Activated CD4-positive, alpha-beta T cell treated with anti-CD3 and anti-CD28 coated beads, Interleukin-2, amount 50 U/mL, for 4 hours (primary cell): ENCODE data around the gene LRRC28.
"Not testable (repeated sequence)": the region's sequence is repeated elsewhere in the genome, so short reads cannot be mapped to it uniquely, and the experiment has no call there.

Source experiments
- DNase-seq, 2 experiments: peaks; one replicate each; pipeline ENCODE4 v3.0.0-alpha.2; 2020

Gene LRRC28

DNA sequence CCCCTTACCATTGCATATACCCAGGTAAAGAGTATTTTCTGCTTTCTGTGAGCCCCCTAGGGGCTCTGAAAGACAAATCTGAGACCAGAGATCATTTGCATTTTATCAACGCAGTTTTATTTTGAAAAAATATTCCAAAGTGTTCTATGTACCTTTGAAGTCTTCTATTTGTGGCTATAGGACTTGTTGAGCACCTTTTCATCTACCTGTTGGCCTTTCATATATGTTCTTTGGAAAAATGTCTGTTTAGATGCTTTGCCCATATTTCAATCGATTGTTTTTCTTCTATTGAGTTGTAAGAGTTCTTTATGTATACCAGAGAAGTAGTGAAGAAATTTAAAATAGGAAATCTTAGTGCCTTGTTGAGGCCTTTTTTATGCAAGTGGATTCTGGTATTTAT, 94.0 kb downstream of the LRRC28 start:
- no peak for DNase-seq

DNA sequence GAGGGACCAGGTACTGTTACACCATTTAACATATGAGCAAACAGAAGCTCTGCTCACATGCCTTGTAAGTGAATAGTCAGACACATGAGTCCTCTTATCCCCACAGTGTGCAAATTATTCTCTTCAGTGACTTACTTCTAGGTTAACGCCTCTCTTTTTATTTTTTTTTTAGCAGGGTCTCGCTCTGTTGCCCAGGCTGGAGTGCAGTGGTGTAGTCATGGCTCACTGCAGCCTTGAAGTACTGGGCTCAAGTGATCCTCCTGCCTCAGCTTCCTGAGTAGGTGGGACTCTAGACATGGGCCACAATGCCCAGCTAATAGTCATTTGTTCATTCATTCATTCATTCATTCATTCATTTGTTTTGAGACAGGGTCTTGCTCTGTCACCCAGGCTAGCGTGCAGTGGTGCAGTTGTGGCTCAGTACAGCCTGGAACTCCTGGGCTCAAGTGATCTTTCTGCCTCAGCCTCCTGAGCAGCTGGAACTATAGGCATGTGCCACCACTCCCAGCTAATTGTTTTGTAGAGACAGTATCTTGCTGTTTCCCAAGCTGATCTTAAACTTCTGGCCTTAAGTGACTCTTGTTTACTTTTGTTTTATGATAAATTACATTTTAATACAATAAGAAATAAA, 94.7 kb downstream of the LRRC28 start:
- no peak for DNase-seq

DNA sequence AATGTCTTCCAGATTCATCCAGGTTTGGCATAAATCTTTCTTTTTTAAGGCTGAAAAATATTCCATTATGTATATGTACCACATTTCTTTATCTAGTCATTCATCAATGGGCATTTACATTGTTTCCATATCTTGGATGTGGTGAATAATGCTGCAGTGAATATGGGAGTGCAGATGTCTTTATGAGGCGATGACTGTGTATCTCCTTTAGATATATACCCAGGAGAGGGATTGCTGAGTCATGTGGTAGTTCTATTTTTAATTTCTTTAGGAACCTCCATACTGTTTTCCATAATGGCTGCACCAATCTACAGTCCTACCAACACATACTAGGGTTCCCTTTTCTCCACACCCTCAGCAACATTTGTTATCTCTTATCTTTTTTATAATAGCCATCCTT, 96.3 kb downstream of the LRRC28 start:
- DNase-seq: no peak

DNA sequence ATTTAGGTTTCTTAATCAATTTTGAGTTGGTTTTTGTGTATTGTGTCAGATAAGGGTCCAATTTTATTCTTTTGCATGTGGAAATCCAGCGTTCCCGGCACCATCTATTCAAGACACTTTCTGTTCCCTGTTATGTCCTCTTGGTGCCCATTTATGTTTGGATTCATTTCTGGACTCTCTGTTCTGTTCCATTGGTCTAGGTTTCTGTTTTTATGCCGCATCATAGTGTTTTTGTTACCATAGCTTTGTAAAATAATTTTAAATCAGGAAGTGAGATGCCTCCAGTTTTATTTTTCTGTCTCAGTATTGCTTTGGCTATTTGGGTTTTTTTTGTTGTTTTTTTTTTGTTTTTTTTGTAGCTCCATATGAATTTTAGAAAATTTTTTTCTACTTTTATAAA, 97.1 kb downstream of the LRRC28 start:
- DNase-seq: no peak

DNA sequence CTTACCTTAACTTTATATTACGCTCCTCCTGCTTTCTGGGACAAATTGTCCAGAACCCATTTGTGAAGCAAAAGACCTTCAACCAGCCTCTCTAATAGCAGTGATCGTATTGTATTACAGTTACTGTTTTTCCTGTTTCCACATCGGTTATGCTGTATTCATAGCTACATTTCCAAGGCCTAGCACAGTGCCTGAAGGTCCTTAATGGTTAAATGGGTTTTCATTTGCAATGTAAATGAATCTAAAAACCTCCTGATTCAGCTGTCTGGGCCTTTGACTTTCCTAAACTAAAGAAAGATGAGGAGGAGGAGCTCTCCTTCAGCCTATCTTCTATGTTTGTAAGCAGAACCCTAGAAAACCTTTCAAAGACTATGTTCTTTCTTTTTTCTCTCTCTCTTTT, 99.1 kb downstream of the LRRC28 start:
- no peak for DNase-seq

DNA sequence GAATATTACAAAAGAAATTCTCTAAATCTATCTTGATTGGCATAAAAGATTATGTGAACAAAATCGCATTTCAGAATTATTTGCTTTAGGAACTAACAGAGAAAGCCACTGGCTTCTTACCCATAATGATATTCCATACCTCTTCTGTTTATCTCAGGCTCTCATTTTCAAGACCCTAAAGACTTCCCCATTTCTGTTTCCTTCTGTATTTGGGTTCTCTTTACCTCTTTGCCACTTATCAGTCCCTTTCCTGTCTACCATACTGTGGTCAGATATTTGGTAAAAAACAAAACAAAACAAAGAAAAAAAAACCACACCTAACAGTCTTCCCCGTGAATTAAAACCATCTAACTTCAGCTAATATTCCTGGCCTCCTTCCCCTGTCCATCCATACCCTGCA, 108.5 kb downstream of the LRRC28 start:
- DNase-seq: no peak

DNA sequence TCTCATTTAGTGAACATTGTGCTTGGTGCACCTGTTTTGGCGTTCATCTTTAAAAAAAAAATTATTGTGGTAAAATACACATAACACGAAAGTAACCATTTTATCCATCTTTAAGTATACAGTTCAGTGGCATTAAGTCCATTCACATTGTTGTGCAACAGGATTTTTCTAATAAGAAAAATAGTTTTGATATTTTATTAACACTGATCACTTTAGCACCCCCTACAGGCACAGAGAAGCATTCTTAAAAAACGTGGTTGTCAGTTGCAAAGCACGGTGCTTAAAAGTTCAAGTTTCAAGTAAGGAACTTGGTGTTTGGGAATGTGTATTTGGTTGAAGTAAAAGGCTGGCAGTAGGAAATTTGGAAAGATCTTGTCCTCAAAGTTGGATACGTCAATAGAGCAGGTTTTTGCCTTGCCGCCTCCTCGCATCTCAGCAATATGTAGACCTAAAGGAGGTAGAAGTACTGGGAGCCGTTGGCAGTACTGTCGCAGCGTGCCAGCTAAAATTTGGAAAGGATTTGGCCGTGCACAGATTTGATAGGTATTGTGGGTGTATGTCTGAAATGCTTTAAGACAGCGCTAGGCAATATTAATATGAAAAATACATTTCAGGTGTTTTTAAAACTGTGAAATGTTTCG, 110.4 kb downstream of the LRRC28 start:
- DNase-seq: no peak

DNA sequence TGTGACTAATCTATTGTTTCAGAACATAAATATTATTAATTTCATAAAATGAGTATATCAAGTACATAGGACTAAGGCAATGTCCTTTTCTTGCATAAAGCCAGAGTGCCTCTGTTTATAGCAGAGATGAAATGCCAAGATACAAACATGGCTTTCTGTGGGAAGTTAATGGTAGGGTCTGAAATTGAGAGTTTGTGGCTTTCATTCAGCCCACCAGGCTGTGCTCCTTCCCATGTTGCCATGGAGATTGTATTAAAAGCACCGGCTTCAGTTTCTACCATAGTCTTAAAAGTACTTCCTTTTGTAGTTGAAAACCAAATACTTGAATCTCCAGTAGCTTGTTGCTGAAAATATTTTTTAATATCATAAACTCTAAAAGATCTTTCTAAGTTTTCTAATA, 114.0 kb downstream of the LRRC28 start:
- no peak for DNase-seq

DNA sequence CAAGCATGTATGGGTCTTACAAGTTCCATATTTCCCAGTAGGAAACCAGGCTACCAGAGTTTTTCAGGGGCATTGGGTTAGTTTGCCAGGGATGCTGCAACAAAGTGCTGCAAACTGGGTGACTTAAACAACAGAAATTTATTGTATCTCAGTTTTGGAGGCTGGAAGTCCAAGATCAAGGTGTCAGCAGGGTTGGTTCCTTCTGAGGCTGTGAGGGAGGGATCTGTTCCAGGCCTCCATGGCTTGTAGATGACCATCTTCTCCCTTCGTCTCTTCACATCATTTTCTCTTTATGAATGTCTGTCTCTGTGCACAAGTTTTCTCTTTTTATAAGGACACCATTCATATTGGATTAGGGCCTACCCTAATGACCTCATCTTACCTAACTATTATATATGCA, 114.7 kb downstream of the LRRC28 start:
- no peak for DNase-seq

DNA sequence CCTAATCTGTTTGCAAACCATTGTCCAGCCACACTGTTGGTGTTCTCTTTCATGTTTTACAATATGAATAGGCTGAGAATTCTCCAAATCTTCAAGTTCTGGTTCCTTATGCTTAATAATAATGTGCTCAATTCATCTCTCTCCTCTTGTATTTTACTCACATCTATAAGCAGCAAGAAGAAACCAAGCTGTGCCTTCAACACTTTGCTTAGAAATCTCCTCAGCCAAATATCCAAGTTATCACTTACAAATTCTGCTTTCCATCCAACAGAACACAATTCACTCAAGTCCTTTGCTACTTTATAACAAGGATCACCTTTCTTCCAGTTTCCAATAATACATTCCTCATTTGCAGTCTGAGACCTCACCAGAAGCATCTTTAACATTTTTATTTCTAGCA, 117.5 kb downstream of the LRRC28 start:
- no peak for DNase-seq

DNA sequence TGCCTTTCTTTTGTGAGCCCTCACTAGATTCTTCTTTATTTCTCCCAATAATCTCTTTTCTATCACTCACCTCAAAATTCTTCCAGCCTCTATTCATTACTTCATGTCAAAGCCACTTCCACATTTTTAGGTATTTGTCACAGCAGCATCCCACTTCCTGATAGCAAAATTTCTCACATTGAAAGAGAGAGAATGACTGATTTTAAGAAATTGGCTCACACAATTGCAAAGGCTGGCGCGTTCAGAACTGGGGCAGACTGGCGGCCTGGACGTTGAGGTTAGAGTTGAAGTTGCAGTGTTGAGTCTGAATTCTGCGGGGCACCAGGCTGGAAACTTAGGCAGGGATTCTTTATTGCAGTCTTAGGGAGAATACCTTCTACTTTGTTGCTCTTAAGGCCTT, 117.9 kb downstream of the LRRC28 start:
- DNase-seq: no peak

DNA sequence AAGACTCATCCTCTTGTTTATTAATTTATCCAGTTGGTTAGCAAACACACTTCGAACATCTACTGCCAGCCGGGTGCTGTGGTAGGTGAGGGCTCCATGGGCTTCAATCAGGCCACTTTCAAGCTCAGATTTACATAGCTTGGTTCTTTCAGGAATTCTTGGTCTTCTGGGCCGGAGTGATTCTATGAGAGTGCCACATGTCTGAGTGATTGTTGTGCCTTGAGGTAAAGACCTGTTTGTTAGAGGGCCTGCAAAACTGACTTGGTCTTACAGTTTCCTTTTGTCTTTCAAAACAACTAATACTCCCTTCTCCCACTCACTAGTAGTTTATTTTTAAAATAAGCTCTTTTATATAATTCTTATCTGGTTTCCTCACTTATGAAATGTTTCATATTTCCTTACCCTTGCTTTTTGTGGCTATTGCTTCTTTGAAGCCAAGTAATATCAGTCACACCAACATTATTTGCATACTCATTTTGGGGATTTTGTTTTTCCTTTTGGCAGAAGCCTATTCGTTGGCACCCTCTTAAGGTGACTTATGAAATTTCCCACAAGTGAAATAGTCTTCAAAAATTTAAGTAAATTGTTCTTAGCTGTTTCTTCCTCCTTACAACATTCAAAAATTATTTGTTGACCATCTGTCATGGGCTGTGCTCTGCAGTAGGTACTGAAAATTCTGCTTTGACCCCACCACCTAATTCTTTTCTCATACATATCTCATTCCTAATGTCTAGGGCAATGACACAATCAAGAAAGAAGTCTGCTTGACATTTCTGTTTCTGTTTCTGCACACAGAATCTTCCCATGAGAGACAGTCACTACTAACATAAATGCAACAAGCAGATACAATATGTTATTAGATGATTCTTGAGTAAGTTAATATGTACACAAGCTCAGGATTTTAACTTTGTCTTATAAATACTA, 120.2 kb downstream of the LRRC28 start:
- DNase-seq: no peak

DNA sequence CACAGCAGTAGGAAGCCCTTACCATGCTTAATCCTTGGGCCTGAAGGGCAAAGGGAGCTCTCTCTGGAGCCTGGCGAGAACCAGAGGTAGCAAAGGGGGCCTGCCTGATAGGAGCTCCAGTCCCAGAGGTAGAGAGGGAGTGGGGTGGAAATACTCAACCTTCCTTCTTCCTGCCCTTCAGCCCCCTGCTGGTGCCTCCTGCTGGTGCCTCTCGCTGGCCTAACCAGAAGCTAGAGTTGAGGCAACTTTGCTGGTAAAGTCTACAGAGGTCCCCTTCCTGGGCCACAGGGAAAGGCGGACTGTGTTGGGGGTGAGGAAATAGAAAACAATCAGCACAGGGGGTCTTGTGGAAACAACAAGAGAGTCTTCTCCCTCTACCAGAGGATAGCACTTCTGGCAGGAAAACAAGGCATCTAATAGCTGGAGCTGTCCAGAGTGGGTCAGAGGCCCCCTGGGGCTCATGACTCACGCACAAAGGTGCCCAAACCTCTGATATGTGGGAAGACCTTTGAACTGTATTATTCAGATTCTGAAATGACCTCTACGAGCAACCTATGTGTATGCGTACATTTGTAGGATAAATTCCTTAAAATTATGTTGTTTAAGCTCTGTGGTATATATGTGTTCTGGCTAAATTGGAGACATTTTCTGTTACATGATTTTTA, 133.9 kb downstream of the LRRC28 start:
- no peak for DNase-seq

DNA sequence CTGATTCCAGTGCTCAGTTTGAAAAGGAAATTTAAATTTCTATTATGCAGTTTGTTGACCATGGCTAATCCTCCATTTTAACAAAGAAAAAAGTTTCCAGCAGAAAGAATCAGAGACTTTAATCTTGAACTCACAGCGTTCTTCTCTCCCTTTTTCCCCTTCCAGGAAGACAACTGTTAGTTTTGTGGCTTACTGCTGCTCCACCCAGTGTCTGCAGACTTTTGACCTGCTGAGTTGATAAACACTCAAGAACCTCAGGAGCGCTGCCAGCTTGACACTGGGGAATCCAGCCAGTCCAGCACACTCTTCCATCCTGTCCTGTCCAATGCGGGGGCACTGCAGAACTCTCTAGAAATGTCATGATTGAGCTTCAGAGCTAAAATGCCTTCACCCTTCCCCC, 134.6 kb downstream of the LRRC28 start:
- DNase-seq: no peak

DNA sequence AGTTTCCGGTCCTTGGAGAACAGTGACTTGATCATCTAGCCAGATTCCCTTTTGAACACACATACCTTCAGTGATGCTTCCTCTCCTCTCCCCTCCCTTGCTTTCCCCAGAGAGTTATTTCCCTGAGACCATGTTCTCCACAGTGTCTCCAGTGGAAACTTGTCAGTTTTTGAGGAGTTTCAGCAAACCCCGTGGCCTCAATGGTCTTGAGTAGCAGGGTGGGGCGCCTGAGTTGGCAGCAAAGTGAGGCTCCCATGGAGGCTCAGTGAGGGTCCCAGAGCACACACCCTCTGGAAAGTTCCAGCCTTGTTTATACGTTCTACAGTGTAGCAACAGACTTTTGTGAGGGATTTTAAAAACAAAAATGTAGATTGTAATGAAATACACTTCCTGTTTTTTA, 135.1 kb downstream of the LRRC28 start:
- no peak for DNase-seq

DNA sequence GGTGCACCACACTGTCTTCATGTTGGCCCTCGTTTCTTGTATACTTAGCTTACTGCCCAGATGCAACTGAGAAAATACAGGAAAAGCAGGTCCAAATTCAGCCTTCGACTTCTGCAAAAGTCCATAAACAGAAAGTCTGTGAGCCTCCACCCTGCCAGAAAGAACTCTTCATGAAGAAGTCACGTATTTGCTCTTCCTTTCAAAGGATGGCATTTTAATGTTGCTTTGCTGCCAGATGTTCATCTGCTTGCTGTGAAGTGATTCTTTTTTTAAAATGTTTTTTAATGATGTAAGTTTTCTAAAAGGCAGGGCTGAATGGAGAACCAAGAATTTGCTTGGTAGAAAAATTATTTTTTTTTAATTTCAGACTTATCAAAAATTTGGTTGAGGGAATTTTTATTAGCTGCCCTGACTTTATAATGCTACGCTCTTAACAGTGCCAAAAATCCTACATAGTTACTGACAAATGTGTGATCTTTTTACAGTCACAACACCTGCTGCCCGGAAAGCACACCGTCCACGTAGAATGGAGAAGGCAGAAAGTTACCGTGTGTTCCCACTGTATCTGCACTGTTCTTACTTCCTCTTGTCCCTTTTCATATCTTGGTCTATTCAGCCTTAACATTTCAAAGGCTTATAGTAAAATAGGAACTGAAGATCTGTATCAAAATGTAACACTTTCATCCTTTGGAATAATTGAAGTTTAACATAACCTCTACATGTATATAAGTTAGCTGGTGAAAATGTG, 136.3 kb downstream of the LRRC28 start:
- DNase-seq: no peak

DNA sequence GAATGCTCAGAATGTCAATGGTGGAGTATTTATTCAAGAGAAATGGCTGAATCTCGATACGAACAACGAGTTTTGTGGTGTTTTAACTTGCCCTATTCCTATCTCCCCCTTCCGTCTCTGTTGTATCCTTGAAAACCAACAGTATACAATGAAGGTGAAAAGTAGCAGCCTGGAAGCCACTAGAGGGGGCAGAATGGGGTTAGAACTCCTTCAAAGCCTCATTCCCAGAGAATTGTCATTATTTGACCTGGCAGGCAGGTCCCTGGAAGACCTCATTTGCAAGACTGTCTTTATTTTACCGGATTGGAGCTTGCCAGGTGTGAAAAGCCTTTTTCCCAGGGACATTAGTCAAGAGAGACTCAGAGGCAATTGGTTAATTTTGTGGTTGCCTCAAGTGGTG, 139.4 kb downstream of the LRRC28 start:
- no peak for DNase-seq

DNA sequence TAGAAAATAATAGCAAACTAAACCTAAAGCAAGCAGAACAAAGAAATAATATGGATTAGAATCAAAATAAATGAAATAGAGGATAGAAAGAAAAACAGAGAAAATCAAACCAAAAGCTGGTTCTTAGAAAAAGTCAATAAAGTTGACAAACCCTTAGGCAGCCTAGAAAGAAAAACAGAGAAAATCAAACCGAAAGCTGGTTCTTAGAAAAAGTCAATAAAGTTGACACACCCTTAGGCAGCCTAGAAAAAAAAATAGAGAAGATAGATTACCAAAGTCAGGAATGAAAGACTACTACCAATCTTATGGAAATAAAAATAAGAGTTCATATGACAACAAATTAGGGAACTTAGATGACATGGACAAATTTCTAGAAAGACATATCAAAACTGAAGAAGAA, 142.4 kb downstream of the LRRC28 start:
- no peak for DNase-seq

DNA sequence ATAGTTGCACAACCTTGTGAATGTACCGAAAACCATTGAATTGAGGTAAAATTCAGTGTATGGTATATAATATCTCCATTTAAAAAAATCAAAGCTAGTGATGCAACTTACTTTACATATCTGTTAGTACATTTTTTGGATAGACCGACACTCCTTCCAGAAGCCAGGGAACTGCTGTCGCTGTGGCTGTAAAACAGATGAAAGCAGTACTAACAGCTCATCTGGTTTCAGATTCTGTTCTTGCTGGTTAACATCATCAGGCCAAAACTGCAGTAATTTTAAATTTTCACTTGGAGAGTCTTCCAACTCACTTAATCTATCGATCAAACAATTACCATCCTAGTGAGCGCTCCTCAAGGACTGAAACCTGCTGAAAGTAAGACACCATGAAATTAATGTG, 145.1 kb downstream of the LRRC28 start:
- no peak for DNase-seq

DNA sequence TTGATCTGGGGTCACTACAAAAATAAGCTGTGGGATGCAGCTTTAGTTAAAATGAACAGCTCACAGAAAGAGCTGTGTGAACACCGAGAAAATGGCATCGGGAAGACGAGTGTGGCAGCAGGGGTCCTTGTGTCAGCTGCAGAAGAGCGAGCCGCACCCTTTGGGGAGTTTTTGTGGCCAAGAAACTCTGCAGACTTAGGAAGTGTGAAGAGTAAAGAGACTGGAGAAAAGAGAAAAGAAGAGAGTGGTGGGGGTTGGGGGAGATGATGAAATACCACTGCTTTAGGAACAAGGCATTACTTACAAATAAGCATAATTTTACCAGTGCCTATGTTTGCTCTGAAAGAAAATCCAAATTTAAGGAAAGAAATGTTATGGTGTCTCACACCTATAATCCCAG, 147.8 kb downstream of the LRRC28 start:
- DNase-seq: no peak

DNA sequence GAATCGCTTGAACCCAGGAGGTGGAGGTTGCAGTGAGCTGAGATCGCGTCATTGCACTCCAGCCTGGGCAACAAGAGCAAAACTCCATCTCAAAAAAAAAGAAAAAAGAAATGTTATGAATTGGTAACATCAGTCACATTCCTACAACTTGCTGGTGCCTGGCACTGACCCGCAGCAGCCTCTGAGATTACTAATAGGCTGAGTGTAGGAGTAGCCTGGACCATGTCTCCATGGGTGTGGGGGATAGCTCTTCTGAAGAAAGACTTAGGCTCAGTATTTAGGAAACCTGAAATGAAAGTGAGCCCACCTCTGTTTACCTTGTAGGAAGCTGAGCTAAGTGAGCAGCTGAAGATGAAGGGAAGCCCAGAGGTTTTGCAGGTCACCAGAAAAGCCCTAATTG, 148.3 kb downstream of the LRRC28 start:
- no peak for DNase-seq

DNA sequence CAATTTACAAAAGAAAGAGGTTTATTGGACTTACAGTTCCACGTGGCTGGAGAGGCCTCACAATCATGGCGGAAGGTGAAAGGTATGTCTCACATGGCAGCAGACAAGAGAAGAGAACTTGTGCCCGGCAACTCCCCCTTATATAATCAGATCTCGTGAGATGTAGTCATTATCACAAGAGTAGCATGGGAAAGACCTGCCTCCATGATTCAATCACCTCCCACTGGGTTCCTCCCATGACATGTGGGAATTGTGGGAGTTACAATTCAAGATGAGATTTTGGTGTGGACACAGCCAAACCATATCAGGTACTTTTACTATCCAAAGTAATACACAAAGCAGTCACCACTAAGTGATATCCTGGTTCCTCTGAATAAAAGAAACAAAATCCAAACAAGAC, 149.9 kb downstream of the LRRC28 start:
- DNase-seq: not testable (repeated sequence)
